ENCODE results near the gene ARHGEF40.
A peak's percentile ranks its signal among the peaks of the same experiment; 100 is the strongest.

The ARHGEF40 gene

DNA sequence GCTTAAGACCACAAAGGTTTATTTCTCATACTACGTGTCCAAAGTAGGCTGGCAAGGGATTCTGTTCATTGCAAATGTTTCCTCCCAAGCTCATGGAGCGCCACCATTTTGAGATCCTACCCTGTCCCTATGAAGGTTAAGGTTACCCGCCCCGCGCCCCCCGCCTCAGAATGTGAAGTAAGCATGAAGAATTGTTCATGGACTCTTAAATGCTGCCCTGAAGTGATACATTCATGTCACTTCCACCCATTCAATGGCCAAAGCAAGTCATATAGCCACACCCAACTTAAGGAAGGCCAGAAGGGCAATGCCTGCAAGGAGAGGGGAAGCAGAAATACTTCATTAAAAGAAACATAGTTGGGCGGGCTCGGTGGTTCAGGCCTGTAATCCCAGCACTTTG is 35.0 kb downstream of the ARHGEF40 start:
- no peak for DNase-seq (ENCODE audit: extremely low read depth, insufficient read length)
- no peaks in the 10 kb centered on the region for H3K27me3 ChIP-seq (replicated peaks; ENCODE audit: control insufficient read depth, insufficient read depth, low read length)
- H3K4me3 ChIP-seq (replicated peaks; ENCODE audit: low read depth, low read length) = peak overlapping the region; percentile 93
- H3K36me3 ChIP-seq (ENCODE audit: control insufficient read depth, insufficient read depth, low read length) = no peaks in the 10 kb centered on the region
- TF ChIP-seq, protein P1, sequence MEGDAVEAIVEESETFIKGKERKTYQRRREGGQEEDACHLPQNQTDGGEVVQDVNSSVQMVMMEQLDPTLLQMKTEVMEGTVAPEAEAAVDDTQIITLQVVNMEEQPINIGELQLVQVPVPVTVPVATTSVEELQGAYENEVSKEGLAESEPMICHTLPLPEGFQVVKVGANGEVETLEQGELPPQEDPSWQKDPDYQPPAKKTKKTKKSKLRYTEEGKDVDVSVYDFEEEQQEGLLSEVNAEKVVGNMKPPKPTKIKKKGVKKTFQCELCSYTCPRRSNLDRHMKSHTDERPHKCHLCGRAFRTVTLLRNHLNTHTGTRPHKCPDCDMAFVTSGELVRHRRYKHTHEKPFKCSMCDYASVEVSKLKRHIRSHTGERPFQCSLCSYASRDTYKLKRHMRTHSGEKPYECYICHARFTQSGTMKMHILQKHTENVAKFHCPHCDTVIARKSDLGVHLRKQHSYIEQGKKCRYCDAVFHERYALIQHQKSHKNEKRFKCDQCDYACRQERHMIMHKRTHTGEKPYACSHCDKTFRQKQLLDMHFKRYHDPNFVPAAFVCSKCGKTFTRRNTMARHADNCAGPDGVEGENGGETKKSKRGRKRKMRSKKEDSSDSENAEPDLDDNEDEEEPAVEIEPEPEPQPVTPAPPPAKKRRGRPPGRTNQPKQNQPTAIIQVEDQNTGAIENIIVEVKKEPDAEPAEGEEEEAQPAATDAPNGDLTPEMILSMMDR (IDR thresholded peaks at IDR 0.05; ENCODE audit: insufficient read depth, low read length, poor library complexity, severe bottlenecking) = no peak

DNA sequence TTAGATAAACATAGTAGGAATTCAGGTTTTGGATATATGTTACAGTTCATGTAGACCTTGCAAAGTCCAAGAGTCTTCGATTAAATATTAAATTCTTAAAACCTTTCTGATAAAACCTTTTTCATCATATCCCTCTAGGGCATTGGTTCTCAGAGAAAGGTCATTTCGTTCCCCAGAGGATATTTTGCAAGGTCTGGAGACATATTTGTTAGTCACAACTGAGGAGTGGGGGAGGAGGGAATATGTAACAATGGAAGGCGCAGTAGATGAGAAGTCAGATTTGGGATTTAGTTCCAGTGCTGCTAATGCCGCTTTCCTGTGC is 36.0 kb downstream of the ARHGEF40 start:
- no peak for DNase-seq (ENCODE audit: extremely low read depth, insufficient read length)
- no peaks in the 10 kb centered on the region for H3K27me3 ChIP-seq (replicated peaks; ENCODE audit: control insufficient read depth, insufficient read depth, low read length)
- TF ChIP-seq, protein P1 (IDR thresholded peaks at IDR 0.05; ENCODE audit: insufficient read depth, low read length, poor library complexity, severe bottlenecking) = no peak
- no peak overlapping the region for H3K4me3 ChIP-seq (replicated peaks; ENCODE audit: low read depth, low read length)
- H3K36me3 ChIP-seq (ENCODE audit: control insufficient read depth, insufficient read depth, low read length) = no peaks in the 10 kb centered on the region

DNA sequence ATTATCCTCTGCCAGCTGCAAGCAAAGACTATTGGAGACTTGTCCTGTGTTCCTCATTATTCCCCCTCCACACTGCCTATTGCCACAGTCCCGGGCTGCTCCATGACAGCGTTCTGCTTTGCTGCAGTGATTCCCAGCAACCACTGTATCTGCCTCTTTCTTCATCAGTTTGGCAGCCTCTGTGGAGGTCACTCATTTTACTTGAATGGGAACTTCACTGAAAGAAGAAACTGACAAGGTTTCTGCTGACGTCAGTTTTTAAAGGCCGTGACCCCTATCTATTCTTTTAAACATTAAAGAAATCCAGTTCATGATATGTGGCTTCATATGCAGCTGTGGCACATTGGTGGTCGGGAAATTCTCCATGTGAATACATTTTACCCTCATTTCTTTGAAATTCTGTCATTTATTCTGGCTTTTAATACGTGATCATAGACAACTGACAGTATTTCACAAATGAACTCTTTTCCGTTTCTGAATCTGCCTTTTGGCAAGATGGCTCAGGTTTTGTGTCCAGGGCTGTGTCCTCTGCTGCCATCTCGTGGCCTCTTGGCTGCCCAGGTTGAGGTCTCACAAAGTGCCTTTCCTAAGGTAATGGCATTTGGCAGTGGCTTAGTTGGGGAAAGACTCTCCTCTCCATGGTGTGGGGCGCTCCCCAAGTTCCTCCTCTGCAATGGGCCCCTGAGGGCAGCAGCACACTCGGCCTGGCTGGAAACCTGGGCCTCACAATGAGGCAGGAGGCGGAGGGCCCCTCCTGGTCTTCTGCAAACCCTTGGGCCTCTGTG is 36.6 kb downstream of the ARHGEF40 start:
- Histone ChIP-seq H3K27me3 (replicated peaks; ENCODE audit: control insufficient read depth, insufficient read depth, low read length) (no peaks in the 10 kb centered on the region), H3K4me3 (replicated peaks; ENCODE audit: low read depth, low read length) (no peak overlapping the region), H3K36me3 (ENCODE audit: control insufficient read depth, insufficient read depth, low read length) (no peaks in the 10 kb centered on the region)
- TF ChIP-seq, protein P1 (IDR thresholded peaks at IDR 0.05; ENCODE audit: insufficient read depth, low read length, poor library complexity, severe bottlenecking) = peak; percentile 93
- DNase-seq (ENCODE audit: extremely low read depth, insufficient read length) = no peak

DNA sequence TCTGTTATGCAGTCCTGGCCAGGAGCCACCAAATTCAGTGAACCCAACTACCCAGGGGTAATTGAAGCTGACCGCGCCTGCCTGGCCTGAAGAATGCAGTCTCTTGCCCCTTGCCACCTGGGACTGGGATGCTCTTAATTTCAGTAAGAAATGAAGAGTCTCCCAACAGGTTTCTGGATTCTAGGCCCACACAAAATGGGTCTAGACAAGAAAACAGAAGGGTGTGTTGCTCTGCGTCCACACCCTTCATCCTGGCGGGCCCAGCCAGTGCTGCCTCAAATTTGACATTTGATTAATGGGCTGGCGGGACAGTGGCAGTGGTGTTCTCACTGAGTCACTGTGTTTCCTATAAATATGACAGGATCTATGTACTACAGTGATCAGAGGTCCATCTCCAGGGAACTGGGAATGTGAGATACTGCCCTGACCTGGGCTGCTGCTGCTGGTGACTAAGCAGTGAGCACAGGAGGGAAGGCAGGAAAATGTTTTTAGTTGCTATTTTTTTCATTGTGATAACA is 37.2 kb downstream of the ARHGEF40 start:
- Histone ChIP-seq H3K4me3 (replicated peaks; ENCODE audit: low read depth, low read length) (no peak overlapping the region), H3K36me3 (ENCODE audit: control insufficient read depth, insufficient read depth, low read length) (no peaks in the 10 kb centered on the region), H3K27me3 (replicated peaks; ENCODE audit: control insufficient read depth, insufficient read depth, low read length) (no peaks in the 10 kb centered on the region)
- TF ChIP-seq, protein P1 (IDR thresholded peaks at IDR 0.05; ENCODE audit: insufficient read depth, low read length, poor library complexity, severe bottlenecking) = no peak
- no peak for DNase-seq (ENCODE audit: extremely low read depth, insufficient read length)

DNA sequence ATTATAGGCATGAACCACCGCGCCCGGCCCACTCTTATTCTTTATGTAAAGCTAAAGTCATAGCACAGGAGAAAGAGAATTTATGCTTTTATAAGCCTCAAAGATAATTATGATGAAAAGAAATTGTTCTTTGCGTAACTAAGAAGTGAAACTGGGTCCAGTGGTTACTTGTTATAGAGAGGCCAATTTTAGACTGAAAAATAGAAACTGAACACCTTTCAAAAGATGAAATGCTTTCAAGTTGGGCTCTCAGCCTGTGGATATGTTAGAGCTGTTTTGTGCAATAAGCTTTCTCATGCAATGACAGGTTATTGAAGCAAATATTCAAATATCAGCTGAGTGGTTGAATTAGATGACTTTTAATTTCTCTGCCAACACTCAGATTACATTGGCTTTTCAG is 38.7 kb downstream of the ARHGEF40 start:
- Histone ChIP-seq H3K36me3 (ENCODE audit: control insufficient read depth, insufficient read depth, low read length) (no peaks in the 10 kb centered on the region), H3K27me3 (replicated peaks; ENCODE audit: control insufficient read depth, insufficient read depth, low read length) (no peaks in the 10 kb centered on the region), H3K4me3 (replicated peaks; ENCODE audit: low read depth, low read length) (no peak overlapping the region)
- DNase-seq (ENCODE audit: extremely low read depth, insufficient read length) = no peak
- TF ChIP-seq, protein P1 (IDR thresholded peaks at IDR 0.05; ENCODE audit: insufficient read depth, low read length, poor library complexity, severe bottlenecking) = no peak
